IPS-20b (cell line): Measurements from ENCODE around the gene ALAS1.
"Not testable (repeated sequence)": the region's sequence is repeated elsewhere in the genome, so short reads cannot be mapped to it uniquely, and the experiment has no call there.

Experiments
- H3K27ac ChIP-seq: one replicate; pipeline ENCODE4 v1.5.1; 2013; ENCODE audit warnings: low read length
- H3K27me3 ChIP-seq: 2 replicates; pipeline ENCODE4 v1.6.1; 2013; ENCODE audit warnings: mild to moderate bottlenecking, low read length, inconsistent platforms; ENCODE audit not compliant: insufficient read depth
- H3K36me3 ChIP-seq: 2 replicates; pipeline ENCODE4 v1.6.1; 2013; ENCODE audit warnings: low read depth, mild to moderate bottlenecking, inconsistent platforms, low read length, moderate library complexity; ENCODE audit not compliant: insufficient read depth
- H3K4me1 ChIP-seq: 2 replicates; pipeline ENCODE4 v1.6.1; 2013; ENCODE audit warnings: mild to moderate bottlenecking, control low read depth, inconsistent platforms, low read length, moderate library complexity; ENCODE audit not compliant: insufficient read depth
- H3K4me3 ChIP-seq: 2 replicates; pipeline ENCODE4 v1.5.1; 2013; ENCODE audit warnings: mild to moderate bottlenecking, low read length, inconsistent platforms
- H3K9ac ChIP-seq: 2 replicates; pipeline ENCODE4 v1.6.1; 2013; ENCODE audit warnings: low read depth, mild to moderate bottlenecking, inconsistent platforms, low read length, moderate library complexity
- H3K9me3 ChIP-seq: 2 replicates; pipeline ENCODE4 v1.6.1; 2013; ENCODE audit warnings: mild to moderate bottlenecking, low read depth, low read length, inconsistent platforms; ENCODE audit not compliant: insufficient read depth

The ALAS1 gene

DNA sequence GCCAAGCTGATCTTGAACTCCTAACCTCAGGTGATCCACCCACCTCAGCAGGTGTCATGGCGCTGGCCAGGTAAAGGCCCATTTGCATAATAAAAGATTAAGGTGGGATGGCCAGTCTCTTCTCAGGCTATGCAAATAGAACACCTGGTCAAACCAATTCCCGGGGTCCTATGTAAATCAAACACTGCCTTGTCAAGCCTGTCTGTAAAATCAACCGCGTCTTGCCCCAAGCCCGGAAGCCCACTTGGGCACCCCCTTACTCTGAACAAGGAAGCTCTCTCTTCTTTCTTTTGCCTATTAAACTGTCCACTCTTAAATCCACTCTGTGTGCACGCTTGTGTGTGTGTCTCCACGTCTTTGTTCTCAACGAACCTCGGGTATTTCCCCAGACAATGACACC, 30.7 kb upstream of the ALAS1 start:
- no peak overlapping the region for H3K27ac ChIP-seq
- peaks cover 10% of the 10 kb centered on the region; the same call in 1 of the 2 replicates for H3K9me3 ChIP-seq
- no peaks in the 10 kb centered on the region for H3K36me3 ChIP-seq
- no peaks in the 10 kb centered on the region for H3K27me3 ChIP-seq
- no peak overlapping the region; the same call in 1 of the 2 replicates for H3K9ac ChIP-seq
- peaks cover 11% of the 10 kb centered on the region; the same call in 1 of the 2 replicates for H3K4me1 ChIP-seq
- peak overlapping the region; percentile 16; the same call in 1 of the 2 replicates for H3K4me3 ChIP-seq

GRCh38 chr3:52170217-52170616, 27.7 kb upstream of the ALAS1 start:
- not testable (repeated sequence) for H3K36me3 ChIP-seq, H3K4me3 ChIP-seq, H3K9me3 ChIP-seq, H3K9ac ChIP-seq, H3K27me3 ChIP-seq, H3K27ac ChIP-seq
- H3K4me1 ChIP-seq = peaks cover 11% of the 10 kb centered on the region; the same call in 1 of the 2 replicates

DNA sequence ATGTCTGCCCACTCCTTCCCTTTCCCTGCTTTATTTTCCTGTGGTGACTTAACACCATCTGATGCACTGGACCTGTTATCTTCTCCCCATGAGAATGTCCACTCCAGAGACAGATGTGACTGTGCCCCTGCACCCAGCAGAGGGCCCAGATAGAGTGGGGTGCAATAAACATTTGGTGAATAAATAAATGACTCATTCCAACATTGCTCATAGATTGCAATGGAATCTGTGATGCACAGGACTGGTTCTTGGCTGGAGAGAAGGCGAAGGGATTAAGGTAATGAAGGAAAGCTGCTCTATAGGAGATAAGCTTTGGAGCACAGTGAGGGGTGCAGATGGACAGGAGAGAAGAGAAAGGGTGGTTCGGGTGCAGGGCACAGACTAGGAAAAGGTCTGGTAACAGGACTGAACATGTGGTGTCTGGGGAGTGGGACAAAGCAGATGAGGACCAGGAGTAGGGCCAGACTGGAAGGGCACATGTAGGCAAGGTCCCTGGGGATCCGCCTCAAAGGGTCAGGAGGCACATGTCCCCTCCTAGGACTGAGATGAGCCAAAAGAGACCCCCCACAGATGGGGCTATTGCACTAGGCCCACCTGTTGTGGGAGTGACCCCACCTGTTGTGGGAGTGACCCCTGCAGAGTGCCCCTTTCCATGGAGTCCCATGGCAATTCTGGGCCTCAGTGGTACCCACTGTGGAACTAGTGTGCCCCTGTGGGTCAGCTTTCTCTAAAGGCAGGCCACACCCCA, 26.3 kb upstream of the ALAS1 start:
- Histone ChIP-seq H3K9me3 (no peaks in the 10 kb centered on the region), H3K27ac (no peak overlapping the region), H3K4me1 (peaks cover 9% of the 10 kb centered on the region; the same call in 1 of the 2 replicates)

DNA sequence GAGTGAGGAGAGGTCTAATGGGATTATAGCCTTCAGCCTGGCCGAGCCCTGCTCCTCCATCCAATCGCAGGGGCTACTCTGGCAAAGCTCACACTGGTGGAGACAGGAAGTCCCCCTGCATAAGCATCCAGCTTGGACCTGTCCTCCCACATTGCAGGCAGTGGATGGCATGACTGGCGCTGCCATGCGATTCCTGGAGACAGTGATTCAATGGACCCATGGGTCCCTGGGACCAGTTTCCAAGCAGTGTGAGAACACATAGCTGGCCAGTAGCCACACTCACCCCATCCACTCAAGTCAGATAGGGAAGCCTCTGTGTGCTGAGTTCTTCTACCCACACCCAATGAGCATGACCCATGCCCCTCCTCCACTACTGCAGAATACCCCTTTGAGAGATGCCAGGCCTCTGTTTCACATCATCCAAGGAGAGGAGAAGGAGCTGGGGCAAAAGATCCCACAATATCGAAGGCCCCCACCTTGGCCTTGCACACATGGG, 25.6 kb upstream of the ALAS1 start:
- Histone ChIP-seq H3K9ac (no peak overlapping the region), H3K27me3 (no peaks in the 10 kb centered on the region), H3K4me1 (peaks cover 3% of the 10 kb centered on the region; the same call in 1 of the 2 replicates), H3K27ac (no peak overlapping the region), H3K36me3 (no peaks in the 10 kb centered on the region), H3K9me3 (no peaks in the 10 kb centered on the region), H3K4me3 (no peak overlapping the region)

More for the DNA sequence above, 26.3 kb upstream of the ALAS1 start:
- H3K4me3 ChIP-seq = no peak overlapping the region
- no peak overlapping the region for H3K9ac ChIP-seq
- no peaks in the 10 kb centered on the region for H3K27me3 ChIP-seq
- H3K36me3 ChIP-seq = no peaks in the 10 kb centered on the region

- no peak overlapping the region for H3K4me3 ChIP-seq
- no peak overlapping the region for H3K9ac ChIP-seq
- no peaks in the 10 kb centered on the region for H3K4me1 ChIP-seq
- H3K27me3 ChIP-seq = no peaks in the 10 kb centered on the region
- H3K9me3 ChIP-seq = no peaks in the 10 kb centered on the region
- H3K36me3 ChIP-seq = no peaks in the 10 kb centered on the region
- H3K27ac ChIP-seq = no peak overlapping the region
These were observed 24.9 kb upstream of the ALAS1 start for GRCh38 chr3:52173101-52173500.

DNA sequence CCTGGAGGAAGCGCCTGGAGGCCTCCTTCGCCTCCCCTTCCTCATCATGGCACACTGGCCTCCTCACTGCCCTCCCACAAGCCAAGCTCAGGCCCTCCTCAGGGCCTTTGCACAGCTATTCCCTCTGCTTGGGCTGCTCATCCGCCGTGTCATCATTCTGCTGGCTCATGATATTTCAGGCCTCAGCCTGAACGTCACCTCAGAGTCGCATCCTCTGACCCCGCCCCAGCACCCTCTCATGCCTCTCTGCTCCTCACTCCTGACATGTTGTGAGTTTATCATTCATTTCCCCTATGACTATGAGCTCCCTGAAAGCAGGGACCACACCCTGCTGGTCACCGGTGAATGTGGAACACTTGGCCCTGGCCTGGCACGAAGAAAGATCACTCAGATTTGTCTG, 23.1 kb upstream of the ALAS1 start:
- no peak overlapping the region for H3K9ac ChIP-seq
- H3K27ac ChIP-seq = no peak overlapping the region
- no peaks in the 10 kb centered on the region for H3K36me3 ChIP-seq
- H3K27me3 ChIP-seq = no peaks in the 10 kb centered on the region
- H3K4me3 ChIP-seq = no peak overlapping the region
- no peaks in the 10 kb centered on the region for H3K9me3 ChIP-seq
- H3K4me1 ChIP-seq = no peaks in the 10 kb centered on the region

DNA sequence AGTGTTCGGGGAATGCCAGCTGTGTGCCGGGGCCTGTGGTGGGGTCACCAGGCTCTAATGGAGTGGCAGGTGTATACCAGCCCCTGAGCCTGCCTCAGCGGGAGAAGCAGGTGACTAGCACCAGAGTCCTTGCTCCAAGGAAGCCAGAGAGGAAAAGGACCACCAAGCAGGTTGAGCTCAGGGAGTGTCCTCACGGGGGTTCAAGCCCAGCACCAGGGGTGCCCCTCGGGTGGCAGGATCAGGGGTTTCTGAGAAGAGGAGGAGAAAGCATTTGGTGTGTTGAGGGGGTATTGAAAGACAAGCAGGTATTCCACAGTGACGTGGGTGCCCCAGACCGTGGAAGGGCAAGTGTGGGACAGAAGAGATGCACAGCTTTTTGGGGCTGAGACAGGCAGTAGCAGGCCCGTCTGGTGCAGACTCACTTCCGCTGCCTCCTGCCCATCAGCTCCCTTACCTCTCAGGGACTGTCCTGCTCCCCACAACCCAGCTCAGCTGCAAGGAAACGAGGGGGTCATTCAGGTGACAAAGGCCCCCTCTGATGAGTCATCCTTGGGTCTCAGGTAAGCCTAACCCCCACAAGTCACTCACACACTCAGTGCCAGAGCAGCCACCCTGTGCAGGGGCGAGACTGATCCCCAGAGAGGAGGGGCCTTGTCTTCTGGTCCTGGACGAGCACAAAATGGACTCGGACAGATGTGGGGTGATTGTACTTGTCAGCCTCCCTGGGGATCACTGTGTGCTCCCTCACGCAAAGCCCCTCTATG, 22.4 kb upstream of the ALAS1 start:
- Histone ChIP-seq H3K4me3 (no peak overlapping the region), H3K27ac (no peak overlapping the region), H3K9ac (no peak overlapping the region), H3K36me3 (no peaks in the 10 kb centered on the region), H3K27me3 (no peaks in the 10 kb centered on the region), H3K9me3 (no peaks in the 10 kb centered on the region), H3K4me1 (no peaks in the 10 kb centered on the region)

- H3K27me3 ChIP-seq = no peaks in the 10 kb centered on the region
- H3K36me3 ChIP-seq = no peaks in the 10 kb centered on the region
- H3K9ac ChIP-seq = no peak overlapping the region
- no peak overlapping the region for H3K4me3 ChIP-seq
- no peaks in the 10 kb centered on the region for H3K9me3 ChIP-seq
- no peaks in the 10 kb centered on the region for H3K4me1 ChIP-seq
- no peak overlapping the region for H3K27ac ChIP-seq
These were observed 21.7 kb upstream of the ALAS1 start for GRCh38 chr3:52176180-52176752.

GRCh38 chr3:52176951-52177700, 20.8 kb upstream of the ALAS1 start:
- Histone ChIP-seq H3K4me1 (no peaks in the 10 kb centered on the region), H3K27me3 (no peaks in the 10 kb centered on the region), H3K9me3 (no peaks in the 10 kb centered on the region), H3K27ac (no peak overlapping the region), H3K4me3 (no peak overlapping the region), H3K36me3 (no peaks in the 10 kb centered on the region), H3K9ac (no peak overlapping the region)

- Histone ChIP-seq H3K36me3 (no peaks in the 10 kb centered on the region), H3K27me3 (no peaks in the 10 kb centered on the region), H3K4me3 (no peak overlapping the region), H3K9me3 (no peaks in the 10 kb centered on the region), H3K9ac (no peak overlapping the region), H3K4me1 (no peaks in the 10 kb centered on the region), H3K27ac (no peak overlapping the region)
These were observed 20.3 kb upstream of the ALAS1 start for GRCh38 chr3:52177701-52178042.

DNA sequence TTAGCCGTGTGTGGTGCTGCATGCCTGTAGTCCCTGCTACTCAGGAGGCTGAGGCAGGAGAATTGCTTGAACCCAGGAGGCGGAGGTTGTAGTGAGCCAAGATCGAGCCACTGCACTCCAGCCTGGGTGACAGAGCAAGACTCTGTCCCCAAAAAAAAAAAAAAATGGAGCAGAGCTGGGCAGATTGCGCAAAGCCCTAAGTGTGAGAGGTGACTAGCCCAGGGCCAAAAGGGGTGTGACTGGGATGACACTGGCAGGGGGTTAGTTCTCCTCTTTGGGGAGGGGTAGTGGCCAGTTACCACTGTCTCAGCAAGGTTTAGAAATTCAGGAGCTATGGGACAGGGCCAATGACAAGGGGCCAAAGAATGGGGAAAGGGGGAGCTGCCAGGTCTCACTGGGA, 19.8 kb upstream of the ALAS1 start:
- H3K4me1 ChIP-seq, H3K27ac ChIP-seq: not testable (repeated sequence)

More for the DNA sequence above, 19.8 kb upstream of the ALAS1 start:
- H3K36me3 ChIP-seq, H3K9ac ChIP-seq, H3K9me3 ChIP-seq, H3K27me3 ChIP-seq, H3K4me3 ChIP-seq: not testable (repeated sequence)
